ENCODE data around the gene NLRC3. TPM values are rescaled to one million over a fixed set of nuclear protein-coding genes. Genes with fewer than 3 reads are reported as not detected.
A peak's percentile ranks its signal among the peaks of the same experiment; 100 is the strongest.

The NLRC3 gene, protein sequence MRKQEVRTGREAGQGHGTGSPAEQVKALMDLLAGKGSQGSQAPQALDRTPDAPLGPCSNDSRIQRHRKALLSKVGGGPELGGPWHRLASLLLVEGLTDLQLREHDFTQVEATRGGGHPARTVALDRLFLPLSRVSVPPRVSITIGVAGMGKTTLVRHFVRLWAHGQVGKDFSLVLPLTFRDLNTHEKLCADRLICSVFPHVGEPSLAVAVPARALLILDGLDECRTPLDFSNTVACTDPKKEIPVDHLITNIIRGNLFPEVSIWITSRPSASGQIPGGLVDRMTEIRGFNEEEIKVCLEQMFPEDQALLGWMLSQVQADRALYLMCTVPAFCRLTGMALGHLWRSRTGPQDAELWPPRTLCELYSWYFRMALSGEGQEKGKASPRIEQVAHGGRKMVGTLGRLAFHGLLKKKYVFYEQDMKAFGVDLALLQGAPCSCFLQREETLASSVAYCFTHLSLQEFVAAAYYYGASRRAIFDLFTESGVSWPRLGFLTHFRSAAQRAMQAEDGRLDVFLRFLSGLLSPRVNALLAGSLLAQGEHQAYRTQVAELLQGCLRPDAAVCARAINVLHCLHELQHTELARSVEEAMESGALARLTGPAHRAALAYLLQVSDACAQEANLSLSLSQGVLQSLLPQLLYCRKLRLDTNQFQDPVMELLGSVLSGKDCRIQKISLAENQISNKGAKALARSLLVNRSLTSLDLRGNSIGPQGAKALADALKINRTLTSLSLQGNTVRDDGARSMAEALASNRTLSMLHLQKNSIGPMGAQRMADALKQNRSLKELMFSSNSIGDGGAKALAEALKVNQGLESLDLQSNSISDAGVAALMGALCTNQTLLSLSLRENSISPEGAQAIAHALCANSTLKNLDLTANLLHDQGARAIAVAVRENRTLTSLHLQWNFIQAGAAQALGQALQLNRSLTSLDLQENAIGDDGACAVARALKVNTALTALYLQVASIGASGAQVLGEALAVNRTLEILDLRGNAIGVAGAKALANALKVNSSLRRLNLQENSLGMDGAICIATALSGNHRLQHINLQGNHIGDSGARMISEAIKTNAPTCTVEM
- total RNA-seq (2014; rRNA removed; shearing (Covaris generic)) (not detected in 2 replicates), polyA plus RNA-seq (2016; fragmentation: Nextera tagmentation; extraction: Ambion mirVana) (0.11 and 0.22 TPM in 2 replicates)

DNA sequence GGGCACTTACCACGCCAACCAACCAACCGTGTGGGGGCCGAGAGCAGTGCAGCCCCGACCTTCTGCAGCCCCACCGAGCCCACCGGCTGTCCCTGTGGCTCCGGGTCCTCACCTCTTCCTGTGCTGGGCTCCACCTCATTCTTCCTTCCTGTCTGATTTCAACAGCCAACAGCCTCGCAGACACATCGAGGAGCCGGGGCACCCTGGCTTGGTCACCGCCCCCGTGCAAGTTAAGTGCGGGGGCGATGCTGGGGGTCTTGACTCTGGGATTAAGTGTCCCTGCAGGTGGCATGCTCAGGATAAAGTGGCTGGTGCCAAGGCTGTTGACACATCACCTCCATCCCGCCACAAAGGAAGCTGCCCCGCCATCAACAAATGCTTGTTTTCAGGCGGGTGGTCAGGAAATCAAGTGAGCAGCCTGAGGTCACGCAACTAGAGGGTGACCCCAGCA lies at the start of gene NLRC3:
Gene NLRC3, minus strand, starts transcription at position 102 of the 451 bp plus-strand sequence. CDS start 12,367 bp downstream, outside the sequence.
- no peaks in the 10 kb centered on the region for H3K9me3 ChIP-seq (ENCODE audit: low read depth)
- in situ Hi-C loops (cut with MboI), result no loop called here
- TF ChIP-seq EZH2phosphoT487 (IDR thresholded peaks at IDR 0.05; ENCODE audit: insufficient read depth, low read depth) (no peak), EZH2 (IDR thresholded peaks at IDR 0.05; ENCODE audit: insufficient read depth, poor library complexity, severe bottlenecking) (no peak)

DNA sequence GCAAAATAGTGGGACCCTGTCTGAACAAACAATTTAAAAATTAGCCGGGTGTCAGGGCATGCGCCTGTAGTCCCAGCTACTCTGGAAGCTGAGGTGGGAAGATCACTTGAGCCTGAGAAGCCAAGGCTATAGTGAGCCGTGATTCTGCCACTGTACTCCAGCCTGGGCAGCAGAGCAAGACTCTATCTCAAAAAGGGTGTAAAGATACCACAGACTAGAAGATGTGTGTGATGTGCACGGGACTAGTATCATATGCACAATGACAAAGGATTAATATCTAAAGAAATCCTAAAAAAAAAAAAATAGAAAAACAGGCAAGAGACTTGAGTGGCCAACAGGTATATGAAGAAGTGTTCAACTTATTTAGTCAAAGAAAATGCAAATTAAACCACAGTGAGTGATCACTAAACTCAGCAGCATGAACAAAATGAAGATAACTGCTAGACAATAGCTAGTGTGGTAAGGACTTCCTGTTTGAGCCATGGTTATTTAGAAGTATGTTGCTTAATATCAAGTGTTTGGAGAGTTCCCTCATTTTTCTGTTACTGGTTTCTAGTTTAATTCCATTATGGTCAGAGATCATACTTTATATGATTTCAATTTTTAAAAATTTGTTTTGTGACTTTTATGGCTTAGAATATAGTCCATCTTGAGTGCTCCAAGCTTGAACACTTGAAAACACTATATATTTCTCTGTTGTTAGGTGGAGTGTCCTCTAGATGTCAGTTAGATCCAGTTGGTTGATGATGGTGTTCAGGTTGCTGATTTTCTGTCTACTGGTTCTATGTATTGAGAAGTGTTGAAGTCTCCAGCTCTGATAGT lies 48.9 kb upstream of the NLRC3 start:
- H2AFZ ChIP-seq, result no peak overlapping the region
- H3K36me3 ChIP-seq (ENCODE audit: low read depth), result no peaks in the 10 kb centered on the region
- no peak overlapping the region for H3K27ac ChIP-seq
- 78 to 80% methylated on average over 4 of the region's 4 CpGs for WGBS, 2 experiments (ENCODE audit: low coverage in 1 of 2, low lambda C conversion rate in 2 of 2, missing lambda C conversion rate in 2 of 2)
- H3K9me3 ChIP-seq (ENCODE audit: low read depth), result no peaks in the 10 kb centered on the region
- DNase-seq, result peak; percentile 36
- in situ Hi-C loops (cut with MboI), result no loop called here
- H3K4me2 ChIP-seq (ENCODE audit: unreplicated experiment), result no peak overlapping the region
- no peak overlapping the region for H3K9ac ChIP-seq
- H3K27me3 ChIP-seq (replicated peaks; ENCODE audit: insufficient read depth), result no peaks in the 10 kb centered on the region
- peaks cover 14% of the 10 kb centered on the region for H3F3A ChIP-seq (ENCODE audit: insufficient read depth)
- no peaks in the 10 kb centered on the region for H3K9me2 ChIP-seq (ENCODE audit: insufficient read depth)
- no peaks in the 10 kb centered on the region for H4K20me1 ChIP-seq (ENCODE audit: insufficient read depth)
- no peaks in the 10 kb centered on the region for H3K4me1 ChIP-seq (ENCODE audit: insufficient read depth)
- H3K4me3 ChIP-seq, result no peak overlapping the region
- H3K79me2 ChIP-seq (ENCODE audit: insufficient read depth), result peaks cover 17% of the 10 kb centered on the region
- TF ChIP-seq EZH2 (IDR thresholded peaks at IDR 0.05; ENCODE audit: insufficient read depth, poor library complexity, severe bottlenecking) (no peak), EZH2phosphoT487 (IDR thresholded peaks at IDR 0.05; ENCODE audit: insufficient read depth, low read depth) (no peak)

More for the DNA sequence above, at the start of gene NLRC3:
- no peaks in the 10 kb centered on the region for H4K20me1 ChIP-seq (ENCODE audit: insufficient read depth)
- H3K36me3 ChIP-seq (ENCODE audit: low read depth), result no peaks in the 10 kb centered on the region
- no peaks in the 10 kb centered on the region for H3K27me3 ChIP-seq (replicated peaks; ENCODE audit: insufficient read depth)
- H3K4me2 ChIP-seq (ENCODE audit: unreplicated experiment), result no peak within 1 kb of the TSS
- no peak within 1 kb of the TSS for H3K27ac ChIP-seq
- H3K79me2 ChIP-seq (ENCODE audit: insufficient read depth), result no peaks in the 10 kb centered on the region
- H3F3A ChIP-seq (ENCODE audit: insufficient read depth), result no peaks in the 10 kb centered on the region
- no peak within 1 kb of the TSS for H3K9ac ChIP-seq
- H3K9me2 ChIP-seq (ENCODE audit: insufficient read depth), result no peaks in the 10 kb centered on the region
- H3K4me3 ChIP-seq, result no peak within 1 kb of the TSS
- WGBS, 2 experiments (ENCODE audit: low coverage in 1 of 2, low lambda C conversion rate in 2 of 2, missing lambda C conversion rate in 2 of 2), result 23 to 25% methylated on average over 18 of the region's 18 CpGs
- no peak within 1 kb of the TSS for H2AFZ ChIP-seq
- no peaks in the 10 kb centered on the region for H3K4me1 ChIP-seq (ENCODE audit: insufficient read depth)
- no peak for DNase-seq

DNA sequence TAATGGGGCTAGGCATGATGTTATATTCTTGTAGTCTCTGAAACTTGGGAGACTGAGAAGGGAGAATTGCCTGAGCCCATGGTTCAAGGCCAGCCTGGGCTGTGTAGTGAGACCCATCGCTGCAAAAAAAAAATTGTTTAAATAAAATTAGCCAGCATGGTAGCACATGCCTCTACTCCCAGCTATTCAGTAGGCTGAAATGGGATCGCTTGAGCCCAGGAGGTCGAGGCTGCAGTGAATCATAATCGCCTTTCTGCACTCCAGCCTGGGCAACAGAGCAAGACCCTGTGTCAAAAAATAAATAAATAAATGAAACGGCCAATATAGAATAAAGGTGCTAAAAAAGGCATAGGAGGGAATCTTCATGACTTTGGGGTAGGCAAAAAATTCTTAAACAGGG lies 48.1 kb upstream of the NLRC3 start:
- H3K36me3 ChIP-seq (ENCODE audit: low read depth), result no peaks in the 10 kb centered on the region
- TF ChIP-seq EZH2phosphoT487 (IDR thresholded peaks at IDR 0.05; ENCODE audit: insufficient read depth, low read depth) (no peak), EZH2 (IDR thresholded peaks at IDR 0.05; ENCODE audit: insufficient read depth, poor library complexity, severe bottlenecking) (no peak)
- H3K4me2 ChIP-seq (ENCODE audit: unreplicated experiment), result no peak overlapping the region
- WGBS, 2 experiments (ENCODE audit: low coverage in 1 of 2, low lambda C conversion rate in 2 of 2, missing lambda C conversion rate in 2 of 2), result 94 to 96% methylated on average over 5 of the region's 5 CpGs
- in situ Hi-C loops (cut with MboI), result no loop called here
- no peak overlapping the region for H2AFZ ChIP-seq
- no peak for DNase-seq
- peaks cover 19% of the 10 kb centered on the region for H3K79me2 ChIP-seq (ENCODE audit: insufficient read depth)
- H3K9ac ChIP-seq, result no peak overlapping the region
- H3F3A ChIP-seq (ENCODE audit: insufficient read depth), result peaks cover 14% of the 10 kb centered on the region
- no peaks in the 10 kb centered on the region for H3K9me2 ChIP-seq (ENCODE audit: insufficient read depth)
- H3K27me3 ChIP-seq (replicated peaks; ENCODE audit: insufficient read depth), result no peaks in the 10 kb centered on the region
- H3K4me1 ChIP-seq (ENCODE audit: insufficient read depth), result no peaks in the 10 kb centered on the region
- no peak overlapping the region for H3K27ac ChIP-seq
- H4K20me1 ChIP-seq (ENCODE audit: insufficient read depth), result no peaks in the 10 kb centered on the region
- H3K9me3 ChIP-seq (ENCODE audit: low read depth), result no peaks in the 10 kb centered on the region
- no peak overlapping the region for H3K4me3 ChIP-seq
